ENCODE results near the gene MYG1.
"Not testable (repeated sequence)": the region's sequence is repeated elsewhere in the genome, so short reads cannot be mapped to it uniquely, and the experiment has no call there.

MYG1 gene

DNA sequence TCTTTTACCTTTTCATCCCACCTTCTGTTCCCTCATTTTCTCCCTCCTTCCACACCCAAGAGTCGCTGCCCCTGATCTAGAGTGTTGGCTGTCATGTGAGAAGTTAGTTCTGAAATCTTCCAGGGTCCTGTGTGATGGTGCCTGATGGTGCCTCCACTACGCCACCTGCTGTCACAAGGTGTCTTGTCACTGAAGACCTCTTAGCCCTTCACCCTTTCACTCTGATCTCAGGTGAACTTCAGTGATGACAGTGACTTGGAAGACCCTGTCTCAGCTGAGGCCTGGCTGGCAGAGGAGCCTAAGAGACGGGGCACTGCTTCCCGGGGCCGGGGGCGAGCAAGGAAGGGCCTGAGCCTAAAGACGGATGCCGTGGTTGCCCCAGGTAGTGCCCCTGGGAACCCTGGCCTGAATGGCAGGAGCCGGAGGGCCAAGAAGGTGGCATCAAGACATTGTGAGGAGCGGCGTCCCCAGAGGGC lies 11.7 kb upstream of the MYG1 start:
- peak; percentile 74 for DNase-seq

DNA sequence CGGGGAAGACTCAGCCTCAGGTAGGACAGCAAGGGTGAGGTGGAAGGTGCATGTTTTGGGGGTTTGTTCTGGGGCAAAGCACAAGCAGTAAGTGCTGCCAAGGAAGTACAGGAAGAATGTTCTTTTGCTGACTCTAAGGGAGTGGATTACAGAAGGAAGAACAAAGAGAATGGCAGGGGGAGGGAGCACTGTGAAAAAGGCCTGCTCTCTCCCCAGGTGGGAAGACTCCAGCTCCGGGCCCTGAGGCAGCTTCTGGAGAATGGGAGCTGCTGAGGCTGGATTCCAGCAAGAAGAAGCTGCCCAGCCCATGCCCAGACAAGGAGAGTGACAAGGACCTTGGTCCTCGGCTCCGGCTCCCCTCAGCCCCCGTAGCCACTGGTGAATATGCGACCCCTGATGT lies 11.2 kb upstream of the MYG1 start:
- no peak for DNase-seq

DNA sequence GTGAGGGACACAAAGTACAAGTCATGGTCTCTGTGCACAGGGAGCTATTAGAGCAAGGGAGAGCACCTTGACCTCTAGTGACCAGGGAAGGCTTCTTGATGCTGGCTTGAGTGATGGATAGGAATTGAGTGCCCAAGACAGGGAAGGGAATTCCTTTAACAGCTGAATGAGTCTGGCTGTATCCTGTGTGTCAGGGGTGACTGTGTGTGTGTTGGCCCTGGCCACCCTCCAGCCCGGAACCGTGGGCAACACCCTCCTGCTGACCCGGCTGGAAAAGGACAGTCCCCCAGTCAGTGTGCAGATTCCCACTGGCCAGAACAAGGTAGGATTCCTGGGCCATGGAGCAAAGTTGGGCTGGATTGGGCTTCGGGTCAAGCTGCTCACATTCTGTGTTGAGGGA lies 9.6 kb upstream of the MYG1 start:
- DNase-seq, result no peak

DNA sequence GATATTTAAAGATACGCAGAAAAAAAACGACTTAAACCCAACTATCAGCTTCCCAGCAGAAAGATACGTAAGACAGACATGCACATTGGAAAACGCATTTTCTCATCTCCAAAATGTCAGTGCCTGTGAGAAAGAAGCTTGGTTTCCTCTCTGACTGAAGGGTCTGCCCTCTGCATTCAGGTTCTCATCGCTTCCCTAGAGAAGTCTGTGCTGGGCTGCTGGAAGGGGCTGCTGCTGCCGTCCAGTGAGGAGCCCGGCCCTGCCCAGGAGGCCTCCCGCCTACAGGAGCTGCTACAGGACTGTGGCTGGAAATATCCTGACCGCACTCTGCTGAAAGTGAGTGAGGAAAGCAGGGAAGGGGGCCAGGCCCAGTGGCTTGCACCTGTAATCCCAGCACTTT lies 8.8 kb upstream of the MYG1 start:
- no peak for DNase-seq

DNA sequence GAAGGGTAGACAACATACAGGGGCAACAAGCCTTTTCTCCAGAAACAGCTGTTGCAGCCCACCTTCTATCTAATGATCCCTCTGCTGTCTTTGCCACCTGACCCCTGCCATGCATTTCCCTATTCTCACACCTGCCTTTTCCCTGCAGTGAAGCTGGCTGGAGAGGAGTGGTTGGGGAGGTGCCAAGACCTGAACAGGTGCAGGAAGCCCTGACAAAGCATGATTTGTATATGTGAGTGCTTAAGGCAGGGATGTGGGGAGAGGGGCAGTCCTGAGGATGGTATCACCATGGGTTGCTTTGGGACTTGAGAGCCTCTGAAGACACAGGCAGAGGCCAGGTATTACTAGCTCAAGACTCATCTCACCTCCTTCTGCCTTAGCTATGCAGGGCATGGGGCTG lies 7.1 kb upstream of the MYG1 start:
- DNase-seq, result no peak

DNA sequence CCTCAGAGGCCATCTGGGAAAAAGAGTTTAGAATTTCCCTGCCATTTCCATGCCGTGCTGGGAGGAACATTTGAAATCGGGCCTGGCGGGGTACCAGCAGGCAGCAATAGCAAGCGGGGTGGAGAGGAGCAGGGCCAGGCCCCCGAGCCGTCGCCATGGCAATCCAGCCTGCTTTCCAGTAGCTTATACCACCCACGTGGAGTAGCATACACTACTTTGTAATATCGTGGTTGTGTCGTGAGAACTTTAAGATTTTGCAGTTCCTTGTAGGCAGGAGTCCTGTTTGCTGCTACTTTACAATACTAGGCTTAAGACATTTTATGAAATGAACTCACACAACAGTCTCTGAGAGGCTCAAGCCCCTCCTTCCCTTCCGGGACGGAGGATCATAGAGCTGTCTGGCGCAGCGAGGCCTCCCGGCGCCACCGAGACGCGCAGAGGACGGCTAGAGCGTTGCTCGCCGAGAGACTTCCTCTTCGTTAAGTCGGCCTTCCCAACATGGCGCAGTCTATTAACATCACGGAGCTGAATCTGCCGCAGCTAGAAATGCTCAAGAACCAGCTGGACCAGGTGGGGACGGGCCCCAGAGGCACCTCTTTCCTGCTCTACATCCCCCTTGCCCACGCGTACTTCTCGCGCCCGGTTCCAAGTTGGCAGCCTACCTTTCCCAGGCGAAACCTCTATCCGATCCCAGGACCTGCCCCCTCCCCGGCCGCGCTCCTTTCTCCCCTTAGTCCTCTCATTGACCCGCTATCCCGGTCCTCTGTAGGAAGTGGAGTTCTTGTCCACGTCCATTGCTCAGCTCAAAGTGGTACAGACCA lies 4.2 kb upstream of the MYG1 start, which contains the start of gene PFDN5:
PFDN5 (plus strand) TSS at position 473 of the 821 bp plus-strand sequence; CDS start at position 499, 26 bp downstream.
- peak; percentile 84 for DNase-seq

DNA sequence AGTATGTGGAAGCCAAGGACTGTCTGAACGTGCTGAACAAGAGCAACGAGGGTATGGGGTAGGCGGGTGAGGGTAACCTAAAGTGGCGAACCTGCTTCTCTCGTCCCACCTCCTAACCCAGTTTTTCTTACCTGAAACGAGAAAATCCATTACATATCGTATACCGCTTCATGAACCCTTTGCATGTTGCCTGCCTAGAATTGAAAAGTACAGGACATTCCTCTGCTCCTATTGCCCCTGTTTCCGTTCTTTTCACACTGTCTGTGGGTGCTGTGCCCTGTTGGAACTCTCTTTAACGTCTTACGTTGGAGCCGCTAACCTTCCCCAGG lies 3.6 kb upstream of the MYG1 start:
- DNase-seq, result no peak

DNA sequence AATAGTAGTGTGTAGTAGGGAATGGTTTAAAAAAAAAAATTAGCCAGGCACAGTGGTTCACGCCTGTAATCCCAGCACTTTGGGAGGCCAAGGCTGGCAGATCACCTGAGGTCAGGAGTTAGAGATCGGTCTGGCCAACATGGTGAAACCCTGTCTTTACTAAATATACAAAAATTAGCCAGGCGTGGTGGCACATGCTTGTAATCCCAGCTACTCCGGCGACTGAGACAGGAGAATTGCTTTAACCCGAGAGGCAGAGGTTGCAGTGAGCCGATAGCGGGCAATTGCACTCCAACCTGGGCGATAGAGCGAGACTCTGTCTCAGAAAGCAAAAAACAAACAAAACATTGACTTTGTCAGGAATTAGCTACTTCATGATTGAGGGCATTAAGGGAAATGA lies 2.4 kb upstream of the MYG1 start:
- not testable (repeated sequence) for DNase-seq

DNA sequence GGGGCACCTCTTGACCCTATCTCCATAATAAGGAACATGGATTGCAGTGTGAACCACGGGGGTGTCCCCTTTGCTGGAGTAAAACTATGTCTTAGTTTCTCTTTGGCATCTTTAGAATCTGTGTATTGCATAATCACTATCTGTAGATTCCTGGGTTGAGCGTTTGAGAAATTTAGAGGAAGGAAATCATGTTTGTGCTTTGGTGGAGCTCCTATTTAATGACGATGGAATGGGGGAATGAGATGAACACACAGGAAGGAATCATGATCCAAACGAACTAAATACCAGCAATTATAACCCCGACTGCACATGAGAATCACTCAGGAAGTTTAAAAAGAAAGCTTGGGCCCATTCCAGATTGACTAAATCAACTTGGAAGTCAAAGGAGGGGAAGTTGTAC lies 1.3 kb upstream of the MYG1 start:
- no peak for DNase-seq

DNA sequence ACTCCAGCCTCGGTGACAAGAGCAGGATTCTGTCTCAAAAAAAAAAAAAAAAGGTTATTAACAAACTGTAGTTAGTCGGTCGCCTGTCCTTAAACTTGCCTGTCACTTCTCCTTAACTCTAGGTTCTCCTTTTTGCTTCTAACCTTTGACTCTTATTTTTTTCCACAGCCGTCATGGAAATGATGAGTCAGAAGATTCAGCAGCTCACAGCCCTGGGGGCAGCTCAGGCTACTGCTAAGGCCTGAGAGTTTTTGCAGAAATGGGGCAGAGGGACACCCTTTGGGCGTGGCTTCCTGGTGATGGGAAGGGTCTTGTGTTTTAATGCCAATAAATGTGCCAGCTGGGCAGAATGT lies 418 bp upstream of the MYG1 start:
- DNase-seq, result peak; percentile 15

DNA sequence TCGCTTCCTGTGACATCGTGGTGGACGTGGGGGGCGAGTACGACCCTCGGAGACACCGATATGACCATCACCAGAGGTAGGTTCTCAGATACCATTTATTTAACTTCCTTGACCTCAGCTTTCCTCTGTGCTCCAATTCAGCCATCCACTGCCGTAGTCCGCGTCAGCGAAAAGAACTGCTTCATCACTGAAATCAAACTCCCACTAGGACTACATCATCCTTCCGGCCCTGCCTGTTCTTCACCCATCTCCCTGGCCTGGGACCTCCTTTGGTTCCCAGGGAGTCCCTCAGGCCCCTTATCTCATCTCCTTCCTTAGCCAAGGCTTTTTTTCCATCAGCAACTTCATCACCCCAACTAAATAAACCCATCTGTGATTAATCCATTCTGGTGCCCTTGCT lies 692 bp downstream of the MYG1 start:
- DNase-seq, result peak; percentile 11

DNA sequence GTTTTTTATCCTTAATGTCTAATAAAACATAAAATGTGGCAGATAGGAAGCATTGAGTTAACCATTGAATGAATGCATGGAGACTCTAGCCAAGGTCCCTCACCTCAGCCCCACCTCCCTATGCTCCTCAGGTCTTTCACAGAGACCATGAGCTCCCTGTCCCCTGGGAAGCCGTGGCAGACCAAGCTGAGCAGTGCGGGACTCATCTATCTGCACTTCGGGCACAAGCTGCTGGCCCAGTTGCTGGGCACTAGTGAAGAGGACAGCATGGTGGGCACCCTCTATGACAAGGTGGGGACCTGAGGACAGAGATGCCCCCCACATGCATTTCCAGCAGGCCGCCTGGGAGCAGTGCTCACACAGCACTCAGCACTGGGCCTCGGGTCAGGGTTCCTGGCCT lies 3.4 kb downstream of the MYG1 start:
- DNase-seq, result no peak

DNA sequence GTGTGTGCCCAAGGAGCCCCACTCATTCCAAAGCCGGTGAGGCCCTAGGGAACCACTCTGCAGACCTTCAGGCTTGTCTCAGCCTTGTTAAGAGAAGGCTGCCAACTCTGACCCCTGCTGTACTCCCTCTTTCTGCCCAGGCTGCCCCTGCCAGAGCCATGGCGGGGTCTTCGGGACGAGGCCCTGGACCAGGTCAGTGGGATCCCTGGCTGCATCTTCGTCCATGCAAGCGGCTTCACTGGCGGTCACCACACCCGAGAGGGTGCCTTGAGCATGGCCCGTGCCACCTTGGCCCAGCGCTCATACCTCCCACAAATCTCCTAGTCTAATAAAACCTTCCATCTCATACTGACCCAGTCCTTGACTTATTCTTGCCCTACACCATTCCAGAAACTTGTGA lies 7.3 kb downstream of the MYG1 start:
- no peak for DNase-seq

DNA sequence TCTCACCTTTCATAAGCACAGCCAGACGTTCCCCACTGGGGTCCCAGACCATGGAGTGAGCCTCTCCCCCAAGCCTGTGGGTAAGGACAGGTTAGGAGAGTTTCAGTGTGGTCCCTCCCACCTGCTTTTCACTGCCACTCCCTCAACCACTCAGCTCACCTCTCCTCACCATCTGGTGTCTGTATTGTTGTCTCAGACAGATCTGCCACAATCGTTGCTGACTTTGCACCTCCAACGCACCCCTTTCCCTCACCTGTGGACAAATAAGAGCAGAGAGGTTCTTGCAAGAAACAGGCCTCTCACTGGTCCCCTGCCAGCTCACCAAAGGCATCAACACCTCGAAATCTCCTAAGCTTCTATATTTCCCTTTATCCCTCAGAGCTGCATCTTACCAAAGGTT lies 8.8 kb downstream of the MYG1 start:
- no peak for DNase-seq

DNA sequence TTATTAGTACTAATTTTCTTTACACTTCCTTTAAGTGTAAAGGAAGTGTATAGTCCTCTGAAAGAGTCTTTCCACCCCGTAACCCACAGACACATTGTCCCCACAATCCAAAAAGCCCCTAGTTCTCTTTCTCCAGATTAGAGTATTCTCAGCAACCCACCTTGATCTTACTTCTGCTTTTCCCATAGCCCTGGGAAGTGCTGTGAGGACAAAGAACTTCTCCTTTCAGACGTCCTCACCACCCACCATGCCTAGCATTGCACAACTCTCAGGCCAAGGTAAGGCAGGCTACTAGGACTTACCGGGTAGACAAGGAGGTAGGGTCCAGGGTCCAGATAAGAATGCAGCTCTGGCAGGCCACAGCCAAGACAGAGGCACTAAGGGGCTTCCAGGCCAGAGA lies 14.5 kb downstream of the MYG1 start:
- no peak for DNase-seq

DNA sequence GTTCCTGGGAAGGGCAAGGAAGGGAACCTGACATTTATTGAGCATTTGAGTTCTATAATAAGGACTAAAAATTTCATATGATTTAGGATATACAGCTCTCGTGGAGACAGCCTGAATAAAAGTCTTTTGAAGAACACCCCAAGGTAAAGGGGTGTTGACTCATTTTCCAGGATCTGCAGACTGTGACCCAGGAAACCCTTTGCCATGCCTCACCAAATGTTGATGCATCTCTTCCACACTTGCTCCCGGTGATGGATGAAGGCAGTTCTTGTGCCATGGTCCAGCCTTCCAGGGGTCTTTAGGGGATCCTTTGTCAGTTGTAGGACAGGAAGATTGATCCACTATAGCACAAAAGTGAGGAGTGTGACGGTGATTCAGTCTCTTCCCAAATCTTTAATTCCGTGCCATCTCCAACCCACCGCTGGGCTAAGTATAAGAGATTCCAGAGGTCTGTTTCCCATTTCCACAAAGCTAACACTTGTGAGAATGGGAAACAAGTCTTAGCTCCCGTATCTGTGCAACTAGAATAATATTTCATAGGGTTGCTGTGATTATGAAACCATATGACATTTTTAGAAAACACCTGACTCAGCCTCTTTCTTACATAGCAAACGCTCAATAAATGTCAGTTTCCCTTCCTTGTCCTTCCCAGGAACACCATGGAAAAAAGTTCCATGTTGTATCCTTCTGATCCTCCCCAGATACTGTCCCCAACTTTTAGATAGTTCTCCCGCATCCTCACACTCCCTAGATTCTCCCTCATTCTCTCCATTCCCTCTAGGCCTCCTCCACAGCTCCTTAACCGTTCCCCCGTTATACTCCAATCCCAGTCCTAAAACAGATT lies 21.1 kb downstream of the MYG1 start:
- DNase-seq, result no peak

DNA sequence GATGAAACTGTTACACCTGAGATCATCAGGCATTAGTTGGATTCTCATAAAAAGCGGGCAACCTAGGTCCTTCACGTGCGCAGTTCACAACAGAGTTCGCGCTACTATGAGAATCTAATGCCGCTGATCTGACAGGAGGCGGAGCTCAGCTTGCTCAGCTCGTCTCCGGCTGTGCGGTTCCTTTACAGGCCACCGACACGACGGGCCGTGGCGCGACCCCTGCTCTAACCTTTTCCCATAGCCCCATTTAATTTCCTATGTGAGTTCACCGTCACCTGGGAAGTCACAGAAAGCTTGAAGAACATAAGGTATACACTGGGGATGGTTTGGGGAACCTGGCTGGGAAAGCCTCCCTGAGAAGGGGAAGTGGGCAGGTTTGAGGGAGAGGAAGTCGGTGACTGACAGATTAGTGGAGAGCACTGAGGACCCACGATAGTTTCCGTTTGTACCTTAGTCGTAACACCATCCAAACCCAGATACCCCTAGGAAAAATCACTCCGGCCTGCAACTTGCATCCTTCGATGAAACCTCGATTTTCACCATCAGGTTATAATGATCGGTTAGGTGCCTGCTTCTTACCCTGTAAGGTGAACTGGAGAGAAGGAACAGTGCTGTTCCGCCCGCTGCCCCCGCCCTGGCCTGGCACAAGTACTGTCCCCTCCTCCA lies 24.8 kb downstream of the MYG1 start:
- DNase-seq, result peak; percentile 55

DNA sequence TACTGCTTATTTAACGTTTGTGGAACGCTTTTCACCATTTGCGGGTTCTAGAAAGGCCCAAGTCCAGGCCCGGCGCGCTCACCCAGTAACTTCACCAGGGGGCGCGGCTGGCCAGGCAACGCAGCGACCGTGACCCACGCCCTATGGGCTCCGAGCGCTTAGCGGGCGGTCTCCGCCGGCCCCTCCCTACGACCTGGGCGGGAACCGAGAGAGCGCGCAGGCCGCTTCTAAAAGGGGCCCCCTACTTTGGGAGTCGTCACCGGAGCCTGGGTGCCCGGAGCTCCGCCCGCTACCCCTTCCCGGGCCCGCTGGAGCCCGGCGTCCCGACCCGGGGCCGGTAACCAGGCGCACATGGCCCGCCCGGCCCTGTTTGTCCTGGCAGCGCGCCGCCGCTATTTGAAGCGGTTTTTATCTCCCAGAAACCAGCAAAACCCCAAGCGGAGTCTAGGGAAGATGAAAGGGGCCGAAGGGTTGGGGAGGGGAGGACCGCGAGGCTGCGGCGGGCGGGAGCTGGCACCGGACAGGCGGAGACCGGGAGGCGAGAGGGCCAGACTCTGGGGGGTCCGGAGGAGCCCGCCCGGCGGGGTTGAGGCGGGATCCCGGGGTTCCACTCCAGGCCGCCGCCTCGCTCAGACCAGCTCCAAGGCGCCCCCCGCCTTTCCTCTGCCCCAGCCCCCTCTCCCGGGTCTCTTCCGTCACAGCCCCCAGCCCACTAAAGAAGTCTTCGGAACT lies 25.4 kb downstream of the MYG1 start:
- peak; percentile 86 for DNase-seq

DNA sequence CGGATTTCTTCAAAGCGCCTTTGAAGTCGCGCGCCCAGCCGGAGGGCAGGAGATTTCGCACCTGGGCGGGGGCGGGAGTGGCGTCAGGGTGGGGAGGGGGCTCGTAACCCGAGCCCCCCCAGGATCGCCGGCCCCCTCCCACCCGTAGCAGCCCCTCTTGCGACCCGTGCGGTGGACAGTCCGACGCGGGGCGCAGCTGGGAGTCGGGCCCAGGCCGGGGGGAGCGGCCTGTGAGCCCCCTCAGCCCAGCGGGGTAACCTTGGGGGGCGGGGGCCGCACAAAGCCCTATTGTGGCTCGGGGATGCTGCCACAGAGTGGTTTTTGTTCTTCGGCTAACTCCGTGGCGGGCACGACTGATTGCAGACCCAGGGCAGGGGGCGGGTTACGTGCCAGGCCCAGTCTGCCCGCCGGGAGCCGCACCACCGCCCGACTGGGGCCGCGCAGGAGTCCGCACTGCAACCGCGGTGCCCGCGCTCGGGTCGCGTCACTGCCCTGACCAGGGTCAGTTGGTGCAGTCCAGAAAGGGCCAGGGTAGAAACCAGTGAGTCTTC lies 26.1 kb downstream of the MYG1 start:
- peak; percentile 32 for DNase-seq

DNA sequence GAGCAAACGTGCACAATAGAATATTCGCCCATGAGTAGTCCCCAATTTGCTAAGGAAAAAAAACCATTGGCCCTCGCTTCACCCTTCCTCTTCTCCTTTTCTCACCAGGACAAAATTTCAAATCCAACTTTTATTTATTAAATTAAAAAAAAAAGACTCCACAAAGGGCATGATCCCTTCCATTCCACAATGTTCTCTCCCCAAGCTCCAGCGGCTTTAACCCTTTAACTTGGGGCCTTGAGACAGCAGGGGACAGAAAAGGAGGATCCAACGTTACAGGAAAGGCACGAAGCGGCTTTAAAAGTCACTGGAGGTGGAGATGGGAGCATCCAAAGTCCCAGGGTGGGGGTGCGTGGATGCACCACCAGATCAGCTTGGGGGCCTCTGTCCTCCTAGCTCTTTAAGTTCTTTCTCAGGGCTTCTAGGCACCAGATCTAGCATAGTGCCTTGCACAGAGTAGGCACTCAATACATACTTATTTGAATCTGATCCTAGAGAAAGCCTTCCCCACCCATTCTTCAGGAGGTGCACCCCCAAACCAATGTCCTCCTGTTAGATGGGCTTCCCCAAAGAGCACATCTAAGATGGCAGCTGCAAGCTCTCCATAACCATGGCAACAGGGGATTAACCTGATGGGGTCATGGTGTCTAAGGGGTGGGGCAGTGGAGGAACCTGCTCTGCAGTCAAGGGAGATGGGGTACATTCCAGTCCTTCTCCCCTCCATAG lies 27.1 kb downstream of the MYG1 start:
- no peak for DNase-seq

DNA sequence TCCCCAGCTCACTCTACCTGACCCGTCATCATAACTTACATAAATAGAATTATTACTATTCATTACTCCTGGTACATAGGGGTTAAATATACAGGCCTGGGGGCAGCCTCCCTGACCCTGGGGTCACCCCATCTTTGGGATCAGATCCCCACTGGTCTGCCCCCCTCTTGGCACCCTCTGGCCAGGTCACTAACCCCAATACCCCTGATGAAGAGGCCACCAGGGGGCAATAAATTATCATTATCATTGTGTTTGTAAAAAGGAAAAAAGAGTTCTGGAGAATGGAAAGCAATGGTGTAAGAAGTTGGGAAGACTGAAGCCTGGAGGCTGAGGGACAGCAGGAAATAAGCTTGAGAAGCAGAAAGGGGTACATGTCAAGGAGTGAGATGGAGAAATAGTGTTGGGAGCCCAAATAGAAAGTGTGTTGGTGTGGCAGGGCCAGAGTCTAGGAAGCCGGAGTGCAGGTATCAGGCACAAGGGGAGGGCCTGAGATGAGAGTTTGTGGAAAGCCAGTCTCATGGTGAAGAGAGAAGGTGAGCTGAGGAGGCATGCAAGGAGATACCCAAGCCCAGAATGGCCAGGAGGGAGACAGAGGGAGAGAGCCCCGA lies 28.0 kb downstream of the MYG1 start:
- DNase-seq, result no peak

DNA sequence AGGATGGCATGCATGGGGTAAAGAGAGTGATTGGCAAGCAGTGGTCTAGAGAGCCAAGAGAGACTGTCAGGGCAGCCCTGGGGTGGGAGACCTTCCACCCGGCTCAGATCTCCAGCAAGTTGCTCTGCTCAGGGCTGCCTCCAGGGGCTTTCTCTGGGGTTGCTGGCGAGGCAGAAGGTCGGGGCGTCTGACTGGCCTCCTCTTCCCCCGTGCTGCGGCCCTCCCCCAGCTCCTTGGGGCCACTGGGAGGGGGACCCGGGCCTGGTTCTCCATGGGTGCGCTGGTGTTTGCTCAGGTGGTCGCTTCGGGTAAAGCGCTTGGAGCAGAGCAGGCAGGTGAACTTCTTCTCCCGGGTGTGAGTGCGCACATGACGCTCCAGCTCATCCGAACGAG lies 28.5 kb downstream of the MYG1 start:
- DNase-seq, result no peak

All from stimulated activated CD4-positive, alpha-beta T cell treated with anti-CD3 and anti-CD28 coated beads, Interleukin-4, amount 100 ng/mL, for 1 hour (primary cell).